IPS-NIHi7 (cell line): ENCODE measurements around the gene ATP1A1.

Experiments used
- DNase-seq: peaks from one replicate; pipeline ENCODE4 v3.0.0; 2012; ENCODE audit warnings: mixed read lengths; ENCODE audit errors: extremely low spot score

The ATP1A1 gene

GRCh38 chr1:116371752-116372151 lies 1.3 kb upstream of the ATP1A1 start:
- DNase-seq = no peak

- DNase-seq = peak; percentile 25
Measured at GRCh38 chr1:116372191-116372590, 853 bp upstream of the ATP1A1 start.

GRCh38 chr1:116373431-116374352 lies 648 bp downstream of the ATP1A1 start:
- peak; percentile 48 for DNase-seq

GRCh38 chr1:116374353-116375147 lies 1.5 kb downstream of the ATP1A1 start:
- no peak for DNase-seq

GRCh38 chr1:116375148-116375886 lies 2.3 kb downstream of the ATP1A1 start:
- DNase-seq = no peak

GRCh38 chr1:116375887-116376728 lies 3.1 kb downstream of the ATP1A1 start:
- peak; percentile 28 for DNase-seq

GRCh38 chr1:116376729-116377086 lies 3.7 kb downstream of the ATP1A1 start:
- DNase-seq = no peak

- no peak for DNase-seq
Measured at GRCh38 chr1:116377541-116378529, 4.8 kb downstream of the ATP1A1 start.

GRCh38 chr1:116379057-116379630 lies 6.1 kb downstream of the ATP1A1 start:
- DNase-seq = no peak

- no peak for DNase-seq
Measured at GRCh38 chr1:116379674-116380498, 6.8 kb downstream of the ATP1A1 start.

GRCh38 chr1:116380499-116381242 lies 7.6 kb downstream of the ATP1A1 start:
- DNase-seq = no peak

- DNase-seq = no peak
Measured at GRCh38 chr1:116382321-116382720, 9.3 kb downstream of the ATP1A1 start.

- DNase-seq = no peak
Measured at GRCh38 chr1:116382857-116383483, 9.9 kb downstream of the ATP1A1 start.

GRCh38 chr1:116386042-116386441 lies 13.0 kb downstream of the ATP1A1 start:
- DNase-seq = no peak

GRCh38 chr1:116387551-116387950 lies 14.5 kb downstream of the ATP1A1 start:
- DNase-seq = no peak

GRCh38 chr1:116388122-116388521 lies 15.1 kb downstream of the ATP1A1 start:
- DNase-seq = no peak

GRCh38 chr1:116389013-116389412 lies 16.0 kb downstream of the ATP1A1 start:
- no peak for DNase-seq
